Daoy (cell line): ENCODE data around the gene ZNRF1. TPM values are rescaled to one million over a fixed set of nuclear protein-coding genes. Genes with fewer than 3 reads are reported as not detected.
A peak's percentile ranks its signal among the peaks of the same experiment; 100 is the strongest.
"Not testable (repeated sequence)": the region's sequence is repeated elsewhere in the genome, so short reads cannot be mapped to it uniquely, and the experiment has no call there.

Experiments
- DNase-seq: peaks from one replicate; pipeline ENCODE4 v3.0.0-alpha.2; 2015; ENCODE audit warnings: low read depth
- total RNA-seq: library from RNA; depleted of rRNA; stranded (reverse); fragments of >200 nt; shearing (Covaris generic); gene quantifications from 2 replicates; pipeline ENCODE4 v1.2.3, GENCODE V29; 2014

Gene ZNRF1
- total RNA-seq, 1 experiment from 2014 or later: 21.9 TPM

DNA sequence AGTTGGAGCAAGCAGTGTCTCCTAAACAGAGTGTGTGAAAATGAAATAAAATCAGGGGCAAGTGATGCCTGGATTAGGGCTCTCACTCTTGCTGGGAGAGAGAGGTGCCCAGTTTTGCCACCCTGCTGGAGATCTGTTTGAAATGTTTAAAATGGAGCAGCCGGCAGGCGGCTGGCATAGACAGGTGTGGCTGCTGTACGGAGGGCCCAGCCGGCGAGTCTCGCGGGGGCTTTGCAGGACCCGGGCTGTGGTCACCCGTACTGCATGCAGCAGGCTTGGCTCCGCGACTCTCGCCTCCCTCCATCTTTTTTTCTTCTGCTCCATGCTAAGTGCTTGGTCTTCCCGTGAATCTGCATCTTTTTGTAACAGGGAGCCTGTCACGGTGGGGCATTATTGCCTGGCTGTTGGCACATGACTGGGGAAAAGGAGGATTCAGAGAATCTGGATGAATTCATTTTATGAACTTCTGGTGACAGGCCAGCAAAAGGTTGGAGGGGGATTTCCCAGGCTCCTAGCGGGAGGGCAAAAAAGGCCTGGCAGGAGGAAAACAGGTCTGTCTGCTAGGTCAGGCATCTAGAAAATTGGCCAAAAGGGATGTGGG is 1.8 kb downstream of the ZNRF1 start:
- peak; percentile 58 for DNase-seq

DNA sequence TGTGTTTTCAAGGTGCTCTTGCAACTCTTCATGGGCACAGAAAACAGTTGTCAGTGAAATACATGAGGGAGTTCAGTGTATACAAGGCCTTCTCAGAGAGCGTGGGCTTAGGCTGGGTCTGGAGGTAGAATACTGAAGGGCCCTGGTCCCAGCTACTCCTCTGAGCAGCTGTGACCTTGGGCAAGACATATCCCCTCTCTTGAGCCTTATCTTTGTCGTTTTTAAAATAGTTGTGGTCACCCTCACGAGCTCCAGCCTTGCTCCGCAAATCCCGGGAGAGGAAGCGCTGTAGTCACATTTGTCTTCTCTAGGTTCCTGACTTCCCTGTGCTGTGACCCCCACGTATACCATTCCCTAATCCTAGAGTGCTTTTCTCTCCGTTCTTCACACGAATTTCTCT is 3.6 kb downstream of the ZNRF1 start:
- no peak for DNase-seq

DNA sequence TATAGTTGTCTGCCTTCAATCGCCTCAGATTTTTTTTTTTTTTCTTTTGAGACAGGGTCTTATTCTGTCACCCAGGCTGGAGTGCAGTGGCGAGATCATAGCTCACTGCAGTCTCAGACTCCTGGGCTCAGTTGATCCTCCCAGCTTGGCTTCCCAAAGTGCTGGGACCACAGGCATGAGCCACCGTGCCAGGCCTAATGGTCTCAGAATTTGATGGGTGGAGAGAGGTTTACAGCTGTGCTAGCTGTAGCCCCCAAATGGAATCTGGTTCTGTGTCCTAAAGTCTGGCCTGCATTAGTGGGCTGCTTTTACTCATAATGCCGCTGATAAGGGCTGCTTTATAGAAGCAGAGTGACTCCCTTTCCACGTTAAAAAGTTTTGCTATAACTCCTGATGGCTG is 5.1 kb downstream of the ZNRF1 start:
- no peak for DNase-seq

GRCh38 chr16:75004460-75004859 is 5.6 kb downstream of the ZNRF1 start:
- DNase-seq: no peak

- DNase-seq: no peak
These were observed 6.9 kb downstream of the ZNRF1 start for GRCh38 chr16:75005697-75006096.

DNA sequence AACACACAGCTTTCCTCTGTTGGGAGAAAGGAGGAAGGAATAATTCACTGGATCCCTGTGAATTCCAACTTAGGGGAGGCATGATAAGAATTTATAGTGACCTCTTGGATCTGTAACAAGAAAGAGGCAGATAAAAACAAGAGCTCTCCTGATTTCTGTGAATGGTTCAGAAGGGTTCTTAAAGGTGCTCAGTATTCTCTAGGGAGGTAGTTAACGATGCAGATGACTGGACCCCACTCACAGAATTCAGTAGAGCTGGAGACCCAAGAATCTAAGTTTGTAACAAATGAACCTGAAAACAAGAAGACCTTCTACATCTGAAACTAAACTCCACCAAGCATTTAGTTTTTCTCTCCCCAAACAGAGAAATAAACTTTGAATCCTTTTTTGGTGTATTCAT is 8.6 kb downstream of the ZNRF1 start:
- no peak for DNase-seq

DNA sequence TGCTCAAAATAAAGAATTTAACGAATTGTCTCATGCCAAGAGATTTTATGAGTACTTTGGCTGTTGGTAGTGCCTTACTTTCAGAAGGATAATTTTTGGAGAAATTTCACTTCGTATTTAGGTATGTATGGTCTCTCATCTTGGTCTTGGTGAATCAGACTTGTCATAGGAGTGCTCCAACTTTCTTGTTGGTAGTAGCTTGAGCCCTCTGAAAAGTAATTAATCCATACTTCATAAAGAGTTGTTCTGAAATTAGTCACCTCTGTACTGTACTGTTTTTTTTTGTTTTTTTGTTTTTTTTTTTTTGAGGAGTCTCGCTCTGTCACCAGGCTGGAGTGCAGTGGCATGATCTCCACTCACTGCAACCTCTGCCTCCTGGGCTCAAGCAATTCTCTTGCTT is 11.6 kb downstream of the ZNRF1 start:
- no peak for DNase-seq

DNA sequence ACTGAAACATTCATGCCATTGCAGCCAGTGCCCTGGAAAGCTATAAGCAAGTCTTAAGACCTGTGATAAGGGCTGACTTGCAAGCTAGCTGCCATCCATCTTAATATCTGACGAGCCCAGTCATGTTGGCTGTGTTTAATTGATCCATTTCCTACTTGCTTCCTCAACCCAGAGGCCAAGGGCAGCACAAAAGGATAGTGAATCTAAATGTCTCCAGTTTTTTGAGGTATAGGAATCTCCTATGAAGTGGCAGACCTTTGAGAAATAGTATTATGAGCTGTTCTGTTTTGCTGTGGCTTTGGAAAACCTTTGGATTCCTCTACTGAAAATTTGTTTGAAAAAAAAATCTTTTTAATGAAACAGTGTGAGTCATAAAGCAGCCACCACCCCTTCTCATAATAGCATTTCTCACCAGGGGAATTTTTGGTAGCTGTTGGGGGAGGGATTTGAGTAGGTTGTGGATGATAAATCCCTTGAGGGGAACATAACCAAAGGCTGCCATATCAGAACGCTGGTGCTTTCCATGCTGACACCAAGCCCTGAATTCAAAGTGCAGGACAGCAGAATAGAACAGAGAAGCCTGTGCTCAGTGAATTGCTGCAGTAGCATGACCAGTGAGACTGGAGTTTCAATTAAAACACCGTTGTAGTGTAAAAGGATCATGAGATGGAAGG is 12.9 kb downstream of the ZNRF1 start:
- DNase-seq: peak; percentile 87

DNA sequence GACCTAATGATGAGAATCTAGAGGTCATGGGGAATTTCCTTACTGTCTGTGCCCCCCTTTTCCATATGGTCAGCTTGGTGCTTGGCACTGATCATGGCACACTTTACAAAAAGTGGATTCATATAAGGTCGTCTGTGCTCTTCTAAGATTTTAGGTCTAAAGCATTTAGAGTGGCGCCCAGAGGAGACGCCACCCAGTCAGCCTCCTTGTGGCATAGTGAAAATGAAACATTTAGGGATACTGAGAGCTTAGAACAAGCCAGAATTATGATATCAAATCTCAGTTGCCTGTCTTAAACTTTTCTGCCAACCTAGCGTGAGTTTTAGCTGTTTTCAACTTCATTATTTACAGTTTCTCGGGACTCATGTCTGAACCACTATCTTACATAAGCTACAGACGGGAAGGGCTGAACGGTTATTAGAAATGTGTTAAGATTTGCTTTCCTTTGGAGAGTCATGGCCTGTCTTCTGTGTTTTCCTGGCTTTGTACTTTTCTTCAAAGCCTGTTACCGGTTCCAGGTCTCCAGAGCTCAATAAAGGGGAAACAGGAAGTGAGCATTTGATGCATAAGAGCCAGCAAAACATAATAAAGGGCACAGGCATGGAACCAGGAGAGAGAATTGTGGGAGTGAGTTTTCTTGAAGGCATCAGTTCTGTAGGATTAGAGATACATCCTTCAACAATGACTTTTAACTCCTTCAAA is 13.7 kb downstream of the ZNRF1 start:
- DNase-seq: peak; percentile 30

GRCh38 chr16:75013123-75013522 is 14.3 kb downstream of the ZNRF1 start:
- DNase-seq: not testable (repeated sequence)

- no peak for DNase-seq
These were observed 15.5 kb downstream of the ZNRF1 start for GRCh38 chr16:75014318-75014717.

- DNase-seq: not testable (repeated sequence)
These were observed 17.7 kb downstream of the ZNRF1 start for GRCh38 chr16:75016451-75017081.

- no peak for DNase-seq
These were observed 19.1 kb downstream of the ZNRF1 start for GRCh38 chr16:75017670-75018525.

GRCh38 chr16:75019007-75019406 is 20.2 kb downstream of the ZNRF1 start:
- no peak for DNase-seq

DNA sequence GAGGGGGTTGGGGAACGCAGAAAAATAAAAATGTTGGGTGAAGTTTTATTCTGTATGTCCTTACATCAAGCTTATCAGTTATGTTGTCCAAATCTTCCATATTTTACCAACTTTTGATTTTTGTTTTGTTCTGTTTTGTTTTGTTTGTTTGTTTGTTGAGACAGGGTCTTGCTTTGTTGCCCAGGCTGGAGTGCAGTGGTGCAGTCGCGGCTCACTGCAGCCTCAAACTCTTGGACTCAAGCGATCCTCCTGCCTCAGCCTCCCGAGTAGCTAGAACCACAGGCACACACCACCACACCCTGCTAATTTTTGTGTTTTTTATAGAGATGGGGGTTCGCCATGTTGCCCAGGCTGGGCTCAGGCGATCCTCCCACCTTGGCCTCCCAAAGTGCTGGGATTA is 20.8 kb downstream of the ZNRF1 start:
- no peak for DNase-seq

- no peak for DNase-seq
These were observed 22.6 kb downstream of the ZNRF1 start for GRCh38 chr16:75021410-75021809.

DNA sequence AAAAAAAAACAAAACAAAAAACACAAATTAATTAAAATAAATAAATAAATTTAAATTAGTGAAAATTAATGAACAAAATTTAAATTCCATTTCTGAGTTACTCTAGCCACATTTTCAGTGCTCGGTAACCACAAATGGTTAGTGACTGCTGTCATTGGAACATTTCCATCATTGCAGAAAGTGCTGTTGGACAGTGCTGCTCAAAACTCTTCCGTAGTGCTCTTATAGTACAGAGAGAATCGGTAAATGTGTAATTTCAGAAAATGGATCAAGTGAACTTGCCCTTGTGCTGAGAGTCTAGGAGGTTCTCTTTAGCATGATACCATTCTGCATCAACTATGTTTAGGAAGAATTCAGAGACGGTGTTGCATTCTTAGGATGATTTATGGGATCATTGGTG is 23.7 kb downstream of the ZNRF1 start:
- DNase-seq: no peak

- no peak for DNase-seq
These were observed 24.2 kb downstream of the ZNRF1 start for GRCh38 chr16:75023009-75023408.

- DNase-seq: no peak
These were observed 25.4 kb downstream of the ZNRF1 start for GRCh38 chr16:75024182-75024581.

DNA sequence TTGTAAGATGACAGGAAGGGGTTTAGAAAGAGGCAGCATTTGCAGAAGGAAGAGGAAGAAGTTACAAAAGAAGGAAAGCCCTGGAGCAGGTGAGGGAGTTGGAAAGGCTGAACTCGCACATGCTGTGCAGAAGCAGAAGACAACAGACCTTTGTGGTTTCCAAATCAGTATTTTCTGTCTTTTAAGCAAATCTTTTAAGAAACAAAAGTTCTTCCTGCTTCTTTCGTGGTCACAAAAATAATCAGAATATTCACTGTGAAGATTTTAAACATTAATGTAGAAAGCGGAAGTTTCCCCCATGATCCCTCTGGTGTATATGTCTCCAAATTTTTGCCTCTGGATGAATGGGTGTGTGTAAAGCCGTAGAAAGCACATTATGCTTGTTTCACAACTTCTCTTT is 25.8 kb downstream of the ZNRF1 start:
- no peak for DNase-seq

DNA sequence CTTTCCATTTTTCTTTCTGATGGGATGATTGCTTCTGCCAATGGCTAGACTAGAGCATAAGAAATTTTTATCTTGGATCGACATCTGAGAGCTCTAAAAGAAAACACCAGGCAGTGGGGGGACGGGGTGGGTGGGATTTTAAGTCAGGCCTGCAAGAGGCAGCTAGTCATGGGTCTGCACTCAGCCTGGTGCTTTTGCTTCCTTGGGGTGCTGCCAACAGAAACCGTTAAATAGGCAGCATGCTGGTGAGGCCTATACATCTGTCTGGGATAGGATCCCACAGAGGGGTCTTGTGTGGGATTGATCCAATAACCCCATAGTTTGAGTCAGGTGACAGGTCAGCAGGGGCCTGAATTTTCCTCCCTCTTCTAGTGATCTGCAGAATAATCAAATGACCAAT is 26.9 kb downstream of the ZNRF1 start:
- peak; percentile 54 for DNase-seq
